A549 (cell line): ENCODE data around the gene COL2A1. TPM values are rescaled to one million over a fixed set of nuclear protein-coding genes. Genes with fewer than 3 reads are reported as not detected.

Experiments used
- ATAC-seq, 2 experiments: fragments of 200-7000 bp in 1 of 2; fragments of >200 bp in 1 of 2; cut with Nextera tagmentation in 1 of 2; cut with Tn5 transposase in 1 of 2; 3 replicates each; pipeline versions ENCODE4 v1.8.0 to v1.9.1; 2018 to 2020; ENCODE audit warnings: mild to moderate bottlenecking in 1 of 2, moderate library complexity in 1 of 2
- CTCF ChIA-PET: fragments of 300-600 bp; sonication (Branson Sonifier 250); formaldehyde crosslinking; extraction: SDS; loops from one replicate; lab custom pipeline; 2021; ENCODE audit warnings: antibody characterized with exemption, inconsistent platforms; lab: Yijun Ruan, JAX
- POLR2A ChIA-PET: fragments of 350-600 bp; formaldehyde crosslinking; extraction: SDS; loops from one replicate; lab custom pipeline; 2021; ENCODE audit warnings: antibody characterized with exemption, inconsistent platforms; lab: Yijun Ruan, JAX
- DNase-seq, 2 experiments: peaks; one replicate each; pipeline versions ENCODE4 v3.0.0 to v3.0.0-alpha.2; 2011 to 2016; ENCODE audit warnings: low read depth in 1 of 2, low spot score in 1 of 2
- FAIRE-seq: peaks from 2 replicates; lab custom pipeline; 2011; peaks lifted over from hg19 to GRCh38; lab: Jason Lieb, UNC
- H3K27ac ChIP-seq, 2 experiments: fragments of >200 bp; sonication (Bioruptor Twin); formaldehyde crosslinking; 3 replicates each; pipeline ENCODE4 v1.5.1; 2016 to 2017
- H3K4me1 ChIP-seq: fragments of >200 bp; sonication (Bioruptor Twin); formaldehyde crosslinking; 3 replicates; pipeline ENCODE4 v1.6.1; 2016
- H3K4me2 ChIP-seq: fragments of >200 bp; sonication (Bioruptor Twin); formaldehyde crosslinking; 3 replicates; pipeline ENCODE4 v1.6.1; 2016
- H3K4me3 ChIP-seq: fragments of >200 bp; sonication (Bioruptor Twin); formaldehyde crosslinking; 3 replicates; pipeline ENCODE4 v1.5.1; 2016
- H3K9me3 ChIP-seq: fragments of >200 bp; sonication (Bioruptor Twin); formaldehyde crosslinking; 3 replicates; pipeline ENCODE4 v1.6.1; 2016
- CBX2 ChIP-seq: fragments of 200-600 bp; sonication (generic); IDR thresholded peaks from 2 replicates; pipeline ENCODE4 v1.6.1; 2016; ENCODE audit warnings: low read depth, mild to moderate bottlenecking, borderline replicate concordance
- CHD2 ChIP-seq: fragments of 150-350 bp; IDR thresholded peaks from 2 replicates; pipeline ENCODE4 v1.6.1; 2014; ENCODE audit warnings: low read length; ENCODE audit not compliant: partially characterized antibody
- CHD4 ChIP-seq: fragments of 200-600 bp; sonication (generic); IDR thresholded peaks from 2 replicates; pipeline ENCODE4 v1.6.1; 2016; ENCODE audit warnings: antibody characterized with exemption, mild to moderate bottlenecking, borderline replicate concordance
- GATA3 ChIP-seq: IDR thresholded peaks from 2 replicates; pipeline ENCODE4 v1.6.1; 2012; ENCODE audit warnings: borderline replicate concordance
- JUN ChIP-seq, 2 experiments: fragments of >200 bp; sonication (Bioruptor Twin); formaldehyde crosslinking; IDR thresholded peaks; 2 replicates in 1 of 2; 3 replicates in 1 of 2; pipeline ENCODE4 v1.6.1; 2016 to 2017
- JUNB ChIP-seq: fragments of >200 bp; sonication (Bioruptor Twin); formaldehyde crosslinking; IDR thresholded peaks from 2 replicates; pipeline ENCODE4 v1.6.1; 2016
- KDM1A ChIP-seq: fragments of 200-600 bp; sonication (generic); IDR thresholded peaks from 2 replicates; pipeline ENCODE4 v1.6.1; 2016; ENCODE audit warnings: low read depth, mild to moderate bottlenecking
- KDM5A ChIP-seq: fragments of 200-600 bp; sonication (generic); IDR thresholded peaks from 2 replicates; pipeline ENCODE4 v1.6.1; 2016; ENCODE audit warnings: antibody characterized with exemption, mild to moderate bottlenecking
- MAFK ChIP-seq: fragments of 450-650 bp; IDR thresholded peaks from 2 replicates; pipeline ENCODE4 v1.6.1; 2014; ENCODE audit not compliant: partially characterized antibody
- NFE2L2 ChIP-seq: fragments of 150-350 bp; conservative IDR thresholded peaks from 2 replicates; pipeline ENCODE4 v1.6.1; 2014; ENCODE audit warnings: low read length
- POLR2AphosphoS2 ChIP-seq: conservative IDR thresholded peaks from 2 replicates; pipeline ENCODE4 v1.6.1; 2012; ENCODE audit warnings: low read length, improper control_type of control experiment, inconsistent platforms
- SMC3 ChIP-seq: fragments of >200 bp; sonication (Bioruptor Twin); formaldehyde crosslinking; IDR thresholded peaks from 3 replicates; pipeline ENCODE4 v1.6.1; 2018; ENCODE audit warnings: inconsistent platforms
- SREBF2 ChIP-seq: fragments of 450-650 bp; IDR thresholded peaks from 2 replicates; pipeline ENCODE4 v1.6.1; 2014; ENCODE audit warnings: mild to moderate bottlenecking, moderate library complexity
- TP53 ChIP-seq: fragments of 250-450 bp; sonication (Bioruptor Pico); IDR thresholded peaks from 2 replicates; pipeline ENCODE4 v1.5.0; 2021; ENCODE audit warnings: mild to moderate bottlenecking, moderate library complexity
- ZFP36 ChIP-seq: fragments of 450-650 bp; IDR thresholded peaks from 2 replicates; pipeline ENCODE4 v1.6.1; 2014; ENCODE audit warnings: borderline replicate concordance; ENCODE audit not compliant: partially characterized antibody
- ZSCAN20 ChIP-seq: fragments of 250-450 bp; sonication (Bioruptor Pico); IDR thresholded peaks from 2 replicates; pipeline ENCODE4 v1.8.0; 2022; ENCODE audit warnings: mild to moderate bottlenecking, moderate library complexity
- WGBS: methylation state at CpG from one replicate; pipeline ENCODE4 v1.1.6; 2017; ENCODE audit errors: missing lambda C conversion rate; 5-methylcytosine and 5-hydroxymethylcytosine counted together
- polyA plus RNA-seq, 4 experiments: library from polyadenylated mRNA; depleted of rRNA in 3 of 4; stranded (reverse); fragments of >200 nt; fragmentation: RNase III in 1 of 4; extraction: RNeasy Plus Mini Kit Qiagen cat#74134 plus additional on column Dnase treatment in 1 of 4; gene quantifications; 2 replicates in 3 of 4; 3 replicates in 1 of 4; pipeline ENCODE4 v1.2.3, GENCODE V29; 2011 to 2017
- TF ChIP-seq, protein P1 (sequence below): IDR thresholded peaks from 2 replicates; pipeline ENCODE4 v1.6.1; 2012
- TF ChIP-seq, protein P2 (sequence below): fragments of 250-450 bp; sonication (Bioruptor Pico); IDR thresholded peaks from 2 replicates; pipeline ENCODE4 v1.5.0; 2021; ENCODE audit warnings: mild to moderate bottlenecking, moderate library complexity, borderline replicate concordance
- TF ChIP-seq, protein P3 (sequence below): fragments of >200 bp; sonication (Bioruptor Twin); formaldehyde crosslinking; IDR thresholded peaks from 3 replicates; pipeline ENCODE4 v1.5.1; 2016
- TF ChIP-seq, protein P4 (sequence below): fragments of 150-350 bp; IDR thresholded peaks from 2 replicates; pipeline ENCODE4 v1.6.1; 2014; ENCODE audit warnings: low read depth, mild to moderate bottlenecking, low read length

COL2A1 gene
- polyA plus RNA-seq, 2 of the 4 experiments (the other 2 are of a cell fraction) = 0.01 TPM; not detected in 1

DNA sequence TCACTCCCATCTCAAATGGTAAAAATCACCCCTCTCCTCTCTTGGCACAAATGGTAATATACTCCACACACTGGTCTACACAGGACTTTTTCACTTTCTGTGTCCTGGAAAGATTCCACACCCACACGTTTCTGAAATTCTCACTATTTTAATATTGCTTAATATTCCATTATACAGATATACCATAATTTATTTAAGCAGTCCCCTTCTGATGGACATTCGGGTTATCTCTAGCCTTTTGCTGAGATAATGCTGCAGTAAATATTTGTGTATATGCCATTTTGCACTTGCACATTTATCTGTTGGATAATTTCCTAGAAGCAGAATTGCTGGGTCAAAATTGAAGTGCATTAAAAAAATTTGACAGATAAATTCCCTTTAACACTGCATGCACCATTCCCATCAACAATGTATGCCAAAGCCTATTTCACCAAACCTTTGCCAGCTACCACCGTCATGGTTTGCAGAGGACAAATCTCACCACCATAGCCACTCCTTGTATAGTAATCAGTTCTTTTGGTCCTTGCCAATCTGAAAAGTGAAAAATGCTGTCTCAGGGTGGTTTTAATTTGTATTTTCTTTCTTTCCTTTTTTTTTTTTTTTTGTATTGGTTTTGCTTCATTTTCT is 15.5 kb upstream of the COL2A1 start:
- ChIA-PET CTCF (no interaction called here), POLR2A (interaction anchor here (0.5 kb wide), 1 partner anchor 14 kb away, joined by 3 read pairs; no protein-coding TSS in a partner anchor)
- no peak overlapping the region for H3K27ac ChIP-seq
- no peak overlapping the region for H3K4me2 ChIP-seq
- TF ChIP-seq SREBF2 (no peak), CHD2 (no peak), JUNB (no peak), MAFK (no peak), KDM1A (no peak), KDM5A (no peak), NFE2L2 (no peak), SMC3 (no peak), CHD4 (no peak), POLR2AphosphoS2 (no peak), JUN (IDR thresholded peaks at IDR 0.05) (no peak), CBX2 (no peak)
- WGBS = 58% methylated on average over 3 of the region's 3 CpGs
- H3K4me3 ChIP-seq = no peak overlapping the region
- FAIRE-seq (no peak), ATAC-seq (no peak), DNase-seq (no peak)
- no peaks in the 10 kb centered on the region for H3K9me3 ChIP-seq
- no peaks in the 10 kb centered on the region for H3K4me1 ChIP-seq

DNA sequence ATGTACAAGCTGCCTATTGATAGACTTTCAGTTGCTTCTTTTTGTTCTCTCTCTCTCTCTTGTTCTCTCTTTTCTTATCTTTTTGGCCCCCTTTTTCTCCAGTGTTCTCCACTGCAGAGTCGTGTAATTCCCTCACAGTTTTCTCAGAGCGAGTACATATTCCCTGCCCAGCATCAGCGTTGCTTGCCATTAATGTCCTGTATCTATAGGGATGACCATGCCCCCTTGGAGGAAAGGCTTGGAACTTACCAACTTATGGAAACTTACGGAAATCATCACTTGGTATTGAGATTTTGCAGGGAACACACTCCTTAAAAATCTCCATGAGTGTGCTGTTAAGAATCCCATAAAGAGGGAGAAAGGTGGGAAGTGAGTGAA is 14.3 kb upstream of the COL2A1 start:
- no peak overlapping the region for H3K4me3 ChIP-seq
- no peaks in the 10 kb centered on the region for H3K4me1 ChIP-seq
- ChIA-PET CTCF (no interaction called here), POLR2A (no interaction called here)
- DNase-seq (no peak), ATAC-seq (no peak), FAIRE-seq (no peak)
- H3K4me2 ChIP-seq = no peak overlapping the region
- TF ChIP-seq, protein P1, sequence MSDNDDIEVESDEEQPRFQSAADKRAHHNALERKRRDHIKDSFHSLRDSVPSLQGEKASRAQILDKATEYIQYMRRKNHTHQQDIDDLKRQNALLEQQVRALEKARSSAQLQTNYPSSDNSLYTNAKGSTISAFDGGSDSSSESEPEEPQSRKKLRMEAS = no peak
- TF ChIP-seq ZFP36 (no peak), TP53 (CRISPR knock-in tag) (no peak), CHD2 (no peak), ZSCAN20 (CRISPR knock-in tag) (no peak), GATA3 (no peak)
- TF ChIP-seq, protein P2, sequence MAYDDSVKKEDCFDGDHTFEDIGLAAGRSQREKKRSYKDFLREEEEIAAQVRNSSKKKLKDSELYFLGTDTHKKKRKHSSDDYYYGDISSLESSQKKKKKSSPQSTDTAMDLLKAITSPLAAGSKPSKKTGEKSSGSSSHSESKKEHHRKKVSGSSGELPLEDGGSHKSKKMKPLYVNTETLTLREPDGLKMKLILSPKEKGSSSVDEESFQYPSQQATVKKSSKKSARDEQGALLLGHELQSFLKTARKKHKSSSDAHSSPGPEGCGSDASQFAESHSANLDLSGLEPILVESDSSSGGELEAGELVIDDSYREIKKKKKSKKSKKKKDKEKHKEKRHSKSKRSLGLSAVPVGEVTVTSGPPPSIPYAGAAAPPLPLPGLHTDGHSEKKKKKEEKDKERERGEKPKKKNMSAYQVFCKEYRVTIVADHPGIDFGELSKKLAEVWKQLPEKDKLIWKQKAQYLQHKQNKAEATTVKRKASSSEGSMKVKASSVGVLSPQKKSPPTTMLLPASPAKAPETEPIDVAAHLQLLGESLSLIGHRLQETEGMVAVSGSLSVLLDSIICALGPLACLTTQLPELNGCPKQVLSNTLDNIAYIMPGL = no peak
- TF ChIP-seq, protein P3, sequence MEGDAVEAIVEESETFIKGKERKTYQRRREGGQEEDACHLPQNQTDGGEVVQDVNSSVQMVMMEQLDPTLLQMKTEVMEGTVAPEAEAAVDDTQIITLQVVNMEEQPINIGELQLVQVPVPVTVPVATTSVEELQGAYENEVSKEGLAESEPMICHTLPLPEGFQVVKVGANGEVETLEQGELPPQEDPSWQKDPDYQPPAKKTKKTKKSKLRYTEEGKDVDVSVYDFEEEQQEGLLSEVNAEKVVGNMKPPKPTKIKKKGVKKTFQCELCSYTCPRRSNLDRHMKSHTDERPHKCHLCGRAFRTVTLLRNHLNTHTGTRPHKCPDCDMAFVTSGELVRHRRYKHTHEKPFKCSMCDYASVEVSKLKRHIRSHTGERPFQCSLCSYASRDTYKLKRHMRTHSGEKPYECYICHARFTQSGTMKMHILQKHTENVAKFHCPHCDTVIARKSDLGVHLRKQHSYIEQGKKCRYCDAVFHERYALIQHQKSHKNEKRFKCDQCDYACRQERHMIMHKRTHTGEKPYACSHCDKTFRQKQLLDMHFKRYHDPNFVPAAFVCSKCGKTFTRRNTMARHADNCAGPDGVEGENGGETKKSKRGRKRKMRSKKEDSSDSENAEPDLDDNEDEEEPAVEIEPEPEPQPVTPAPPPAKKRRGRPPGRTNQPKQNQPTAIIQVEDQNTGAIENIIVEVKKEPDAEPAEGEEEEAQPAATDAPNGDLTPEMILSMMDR = no peak
- TF ChIP-seq, protein P4, sequence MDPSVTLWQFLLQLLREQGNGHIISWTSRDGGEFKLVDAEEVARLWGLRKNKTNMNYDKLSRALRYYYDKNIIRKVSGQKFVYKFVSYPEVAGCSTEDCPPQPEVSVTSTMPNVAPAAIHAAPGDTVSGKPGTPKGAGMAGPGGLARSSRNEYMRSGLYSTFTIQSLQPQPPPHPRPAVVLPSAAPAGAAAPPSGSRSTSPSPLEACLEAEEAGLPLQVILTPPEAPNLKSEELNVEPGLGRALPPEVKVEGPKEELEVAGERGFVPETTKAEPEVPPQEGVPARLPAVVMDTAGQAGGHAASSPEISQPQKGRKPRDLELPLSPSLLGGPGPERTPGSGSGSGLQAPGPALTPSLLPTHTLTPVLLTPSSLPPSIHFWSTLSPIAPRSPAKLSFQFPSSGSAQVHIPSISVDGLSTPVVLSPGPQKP = no peak
- H3K9me3 ChIP-seq = no peaks in the 10 kb centered on the region
- no peak overlapping the region for H3K27ac ChIP-seq
- WGBS = 50% methylated on average over 4 of the region's 4 CpGs
